H1 (cell line): ENCODE results near the gene TEX54. TPM values are rescaled to one million over a fixed set of nuclear protein-coding genes. Genes with fewer than 3 reads are reported as not detected.

Experiments
- CHD7 ChIP-seq: fragments of 300-600 bp; sonication (generic); IDR thresholded peaks from 2 replicates; pipeline ENCODE4 v1.7.1; 2012; ENCODE audit warnings: low read length, moderate library complexity, mild to moderate bottlenecking, inconsistent platforms; ENCODE audit not compliant: insufficient replicate concordance
- E2F6 ChIP-seq: IDR thresholded peaks from 2 replicates; pipeline ENCODE4 v1.6.1; 2012; ENCODE audit warnings: inconsistent platforms
- EZH2 ChIP-seq: fragments of 200-600 bp; sonication (generic); IDR thresholded peaks from 2 replicates; pipeline ENCODE4 v1.7.1; 2012; ENCODE audit warnings: low read depth, mild to moderate bottlenecking, moderate library complexity, low read length, inconsistent platforms; ENCODE audit not compliant: severe bottlenecking
- MAFK ChIP-seq: IDR thresholded peaks from 2 replicates; pipeline ENCODE4 v1.6.1; 2012; ENCODE audit warnings: low read depth, mild to moderate bottlenecking, improper control_type of control experiment, low read length
- POU5F1 ChIP-seq: IDR thresholded peaks from 2 replicates; pipeline ENCODE4 v1.6.1; 2011; ENCODE audit warnings: low read depth, mild to moderate bottlenecking, low read length, moderate library complexity
- RBBP5 ChIP-seq: IDR thresholded peaks from 2 replicates; pipeline ENCODE4 v1.7.1; 2012; ENCODE audit warnings: low read depth, mild to moderate bottlenecking, inconsistent platforms, low read length, moderate library complexity, borderline replicate concordance
- SIX5 ChIP-seq: IDR thresholded peaks from 2 replicates; pipeline ENCODE4 v1.6.1; 2011; ENCODE audit warnings: mild to moderate bottlenecking, low read depth, low read length
- TEAD4 ChIP-seq: IDR thresholded peaks from 2 replicates; pipeline ENCODE4 v1.6.1; 2012; ENCODE audit warnings: low read depth, low read length, inconsistent platforms, mixed read lengths
- polyA plus RNA-seq, 7 experiments: library from polyadenylated mRNA; depleted of rRNA in 3 of 7; stranded (reverse) in 5 of 7; unstranded in 2 of 7; fragments of >200 nt in 5 of 7; fragments of 200-250 nt in 2 of 7; gene quantifications; 1 replicate in 5 of 7; 2 replicates in 1 of 7; 4 replicates in 1 of 7; pipeline versions ENCODE4 v1.2.1 to v1.2.3, GENCODE V29; 2011 to 2013; ENCODE audit warnings: missing spikeins in 2 of 7, mixed read lengths in 2 of 7
- total RNA-seq: library from RNA; stranded (reverse); fragmentation: NEBNext Ultra II Directional; extraction: Animal tissue kit (Norgen Biotek cat#: 25700); gene quantifications from 2 replicates; pipeline ENCODE4 v1.2.1, GENCODE V29; 2021
- TF ChIP-seq, protein P1 (sequence below): IDR thresholded peaks from 2 replicates; pipeline ENCODE4 v1.6.1; 2012; ENCODE audit warnings: inconsistent platforms

The TEX54 gene
- total and polyA plus RNA-seq, 2 of the 8 experiments (the other 6 are each of a cell fraction or from before 2014, with no cell fraction given) = 1.2 TPM; not detected in 1

GRCh38 chr11:62805076-62805892 is 27.4 kb downstream of the TEX54 start, which contains the start of gene NXF1 (continued):
- no peak for TF ChIP-seq CHD7
- TF ChIP-seq SIX5 = no peak
- peak; percentile 31; the same call in 1 of the 2 replicates for TF ChIP-seq E2F6
- 0 out of 2 replicates have a peak, but pooled peaks have one; percentile 55 for TF ChIP-seq RBBP5
- TF ChIP-seq, protein P1, sequence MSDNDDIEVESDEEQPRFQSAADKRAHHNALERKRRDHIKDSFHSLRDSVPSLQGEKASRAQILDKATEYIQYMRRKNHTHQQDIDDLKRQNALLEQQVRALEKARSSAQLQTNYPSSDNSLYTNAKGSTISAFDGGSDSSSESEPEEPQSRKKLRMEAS = 0 out of 2 replicates have a peak, but pooled peaks have one; percentile 52
- no peak for TF ChIP-seq POU5F1
- TF ChIP-seq EZH2 = no peak
- no peak for TF ChIP-seq TEAD4
- no peak for TF ChIP-seq MAFK
